ENCODE data around the gene MEIS1.

MEIS1 gene

GRCh38 chr2:66432801-66433694 lies 1.9 kb upstream of the MEIS1 start:
- peak; percentile 95 for DNase-seq

GRCh38 chr2:66433695-66433944 lies 1.3 kb upstream of the MEIS1 start:
- DNase-seq, result no peak

- DNase-seq, result peak; percentile 78
These were observed 813 bp upstream of the MEIS1 start for GRCh38 chr2:66433945-66434678.

GRCh38 chr2:66435549-66435875 lies 587 bp downstream of the MEIS1 start:
- DNase-seq, result peak; percentile 65

GRCh38 chr2:66435963-66436362 lies 1.0 kb downstream of the MEIS1 start:
- no peak for DNase-seq

- no peak for DNase-seq
These were observed 1.7 kb downstream of the MEIS1 start for GRCh38 chr2:66436581-66437001.

- peak; percentile 25 for DNase-seq
These were observed 2.3 kb downstream of the MEIS1 start for GRCh38 chr2:66437109-66437690.

- DNase-seq, result peak; percentile 29
These were observed 3.0 kb downstream of the MEIS1 start for GRCh38 chr2:66437691-66438497.

- no peak for DNase-seq
These were observed 3.5 kb downstream of the MEIS1 start for GRCh38 chr2:66438498-66438833.

GRCh38 chr2:66438891-66439811 lies 4.2 kb downstream of the MEIS1 start:
- no peak for DNase-seq

GRCh38 chr2:66439812-66440542 lies 5.1 kb downstream of the MEIS1 start:
- DNase-seq, result no peak

GRCh38 chr2:66440708-66441497 lies 6.0 kb downstream of the MEIS1 start:
- DNase-seq, result no peak

GRCh38 chr2:66441581-66442320 lies 6.8 kb downstream of the MEIS1 start:
- no peak for DNase-seq

GRCh38 chr2:66442516-66443185 lies 7.7 kb downstream of the MEIS1 start:
- DNase-seq, result no peak

- DNase-seq, result no peak
These were observed 8.5 kb downstream of the MEIS1 start for GRCh38 chr2:66443186-66443978.

- DNase-seq, result no peak
These were observed 9.3 kb downstream of the MEIS1 start for GRCh38 chr2:66443979-66444861.

All from DMS79 treated with DMSO at 0.1 percent for 48 hours (cell line).